ENCODE results near the gene GIPC2. TPM values are rescaled to one million over a fixed set of nuclear protein-coding genes. Genes with fewer than 3 reads are reported as not detected.
"Not testable (repeated sequence)": the region's sequence is repeated elsewhere in the genome, so short reads cannot be mapped to it uniquely, and the experiment has no call there.

GIPC2 gene
- total RNA-seq, result 4.1 TPM
- long read RNA-seq, transcript GIPC2-201 (6 exons, 3,847 nt), result major isoform, 16 of 22 reads
- long read RNA-seq, partial matches to known transcripts, result 1 of 22 reads
- long read RNA-seq, other reads (novel, unspliced or antisense), result 5 of 22 reads

GRCh38 chr1:78045926-78046778 lies at the start of gene GIPC2:
GIPC2 (plus strand) TSS chr1:78045966; CDS start chr1:78046095, 129 bp downstream.
- intact Hi-C loops (cut with DNase I), result no loop called here
- ATAC-seq (peak; percentile 62), DNase-seq (peak; percentile 65)
- Histone ChIP-seq H3K27me3 (peaks cover 13% of the 10 kb centered on the region), H3K27ac (peak within 1 kb of the TSS; percentile 79), H3K4me3 (peak within 1 kb of the TSS; percentile 61), H3K9me3 (no peaks in the 10 kb centered on the region), H3K36me3 (no peaks in the 10 kb centered on the region), H3K4me1 (no peaks in the 10 kb centered on the region)
- TF ChIP-seq CTCF (IDR thresholded peaks at IDR 0.05), result no peak

GRCh38 chr1:77996734-77997133 lies 49.0 kb upstream of the GIPC2 start:
- Histone ChIP-seq H3K36me3 (peaks cover 7% of the 10 kb centered on the region), H3K9me3 (no peaks in the 10 kb centered on the region), H3K4me3 (no peak overlapping the region), H3K4me1 (peaks cover 3% of the 10 kb centered on the region), H3K27me3 (no peaks in the 10 kb centered on the region), H3K27ac (no peak overlapping the region)
- DNase-seq, result no peak
- ATAC-seq, result no peak
- intact Hi-C loops (cut with DNase I), result no loop called here
- no peak for TF ChIP-seq CTCF (IDR thresholded peaks at IDR 0.05)

GRCh38 chr1:78000536-78000935 lies 45.2 kb upstream of the GIPC2 start:
- intact Hi-C loops (cut with DNase I); H3K36me3 ChIP-seq; H3K27me3 ChIP-seq; ATAC-seq; H3K4me1 ChIP-seq; DNase-seq; H3K9me3 ChIP-seq; H3K27ac ChIP-seq; H3K4me3 ChIP-seq: not testable (repeated sequence)

- no peak overlapping the region for H3K4me3 ChIP-seq
- ATAC-seq (no peak), DNase-seq (no peak)
- intact Hi-C loops (cut with DNase I), result no loop called here
- H3K4me1 ChIP-seq, result peaks cover 12% of the 10 kb centered on the region
- no peaks in the 10 kb centered on the region for H3K36me3 ChIP-seq
- TF ChIP-seq CTCF (IDR thresholded peaks at IDR 0.05), result no peak
- H3K27me3 ChIP-seq, result no peaks in the 10 kb centered on the region
- H3K9me3 ChIP-seq, result no peaks in the 10 kb centered on the region
- H3K27ac ChIP-seq, result peak overlapping the region; percentile 83
Observed at GRCh38 chr1:78003070-78003746, 42.6 kb upstream of the GIPC2 start.

- H3K4me3 ChIP-seq, result peak overlapping the region; percentile 69
- DNase-seq (no peak), ATAC-seq (peak; percentile 64)
- H3K27ac ChIP-seq, result peak overlapping the region; percentile 83
- no peaks in the 10 kb centered on the region for H3K9me3 ChIP-seq
- TF ChIP-seq CTCF (IDR thresholded peaks at IDR 0.05), result no peak
- H3K36me3 ChIP-seq, result no peaks in the 10 kb centered on the region
- no peaks in the 10 kb centered on the region for H3K27me3 ChIP-seq
- peaks cover 14% of the 10 kb centered on the region for H3K4me1 ChIP-seq
- intact Hi-C loops (cut with DNase I), result no loop called here
Observed at GRCh38 chr1:78003882-78004718, 41.7 kb upstream of the GIPC2 start.
